Left ventricle myocardium inferior (tissue), 1 donor: ENCODE measurements around the gene CHCHD6. TPM values are rescaled to one million over a fixed set of nuclear protein-coding genes. Genes with fewer than 3 reads are reported as not detected.

ENCODE experiments used
- DNase-seq: peaks from one replicate; pipeline ENCODE4 v3.0.0-alpha.2; 2020
- H3K27ac ChIP-seq: fragments of 200-600 bp; replicated peaks from 2 replicates; pipeline ENCODE4 v1.8.0; 2021
- H3K27me3 ChIP-seq: fragments of 200-600 bp; 2 replicates; pipeline ENCODE4 v1.8.0; 2021; ENCODE audit warnings: low read depth
- H3K36me3 ChIP-seq: fragments of 200-600 bp; 2 replicates; pipeline ENCODE4 v1.8.0; 2021
- H3K4me1 ChIP-seq: fragments of 200-600 bp; 2 replicates; pipeline ENCODE4 v1.8.0; 2021
- H3K4me3 ChIP-seq: fragments of 200-600 bp; 2 replicates; pipeline ENCODE4 v1.8.0; 2021; ENCODE audit warnings: mild to moderate bottlenecking, moderate library complexity
- H3K9me3 ChIP-seq: fragments of 200-600 bp; replicated peaks from 2 replicates; pipeline ENCODE4 v1.8.0; 2021
- intact Hi-C: fragments of 100-400 bp; cut with micrococcal nuclease; formaldehyde crosslinking; loops from one replicate; pipeline ENCODE4 v1.11.0; 2022
- total RNA-seq: library from RNA; stranded (reverse); fragmentation: NEBNext Ultra II Directional; extraction: Animal tissue kit (Norgen Biotek cat#: 25700); gene quantifications from one replicate; pipeline ENCODE4 v1.2.1, GENCODE V29; 2021
- TF ChIP-seq, protein P1 (sequence below): fragments of 200-600 bp; IDR thresholded peaks from 2 replicates; pipeline ENCODE4 v1.8.0; 2021; ENCODE audit warnings: antibody characterized with exemption, mild to moderate bottlenecking, borderline replicate concordance
- donor health status: DM: no; HTN: yes; CAD: no; lungs with severe emphysema.

Gene CHCHD6
- total RNA-seq, 1 donor from 2014 or later = 10.1 TPM

DNA sequence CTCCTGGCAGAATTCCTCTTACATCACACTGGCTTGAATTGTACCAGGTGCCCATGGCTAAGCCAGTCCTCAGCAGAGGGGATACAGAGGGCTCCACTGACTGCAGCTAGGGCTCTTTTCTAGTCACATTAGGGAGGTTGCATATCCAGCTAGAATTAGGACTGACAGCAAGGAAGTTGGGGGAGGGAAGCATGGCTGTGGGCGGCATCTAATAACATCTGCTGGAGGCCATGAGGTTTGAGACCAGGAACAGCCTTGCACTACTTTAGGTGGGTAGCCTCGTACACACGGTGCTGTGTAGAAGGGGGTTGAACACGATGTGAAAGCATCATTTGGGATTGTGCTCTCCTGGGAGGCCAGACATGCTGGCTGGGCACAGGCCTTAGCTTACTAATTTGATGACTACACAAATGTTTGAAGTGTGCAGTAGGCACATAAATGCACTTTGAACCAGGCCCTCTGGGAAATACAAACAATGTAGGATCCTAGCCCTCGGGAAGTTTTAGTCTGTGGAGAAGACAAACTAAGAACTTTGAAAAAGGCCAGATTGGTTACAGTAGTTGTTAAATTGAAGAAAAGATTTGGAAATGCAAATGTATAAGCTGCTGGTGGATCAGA lies 30.2 kb downstream of the CHCHD6 start:
- Histone ChIP-seq H3K4me3 (no peak overlapping the region), H3K4me1 (peaks cover 12% of the 10 kb centered on the region), H3K9me3 (peaks cover 5% of the 10 kb centered on the region), H3K27me3 (no peaks in the 10 kb centered on the region), H3K36me3 (peaks cover 13% of the 10 kb centered on the region), H3K27ac (no peak overlapping the region)
- intact Hi-C loops = no loop called here
- TF ChIP-seq, protein P1, sequence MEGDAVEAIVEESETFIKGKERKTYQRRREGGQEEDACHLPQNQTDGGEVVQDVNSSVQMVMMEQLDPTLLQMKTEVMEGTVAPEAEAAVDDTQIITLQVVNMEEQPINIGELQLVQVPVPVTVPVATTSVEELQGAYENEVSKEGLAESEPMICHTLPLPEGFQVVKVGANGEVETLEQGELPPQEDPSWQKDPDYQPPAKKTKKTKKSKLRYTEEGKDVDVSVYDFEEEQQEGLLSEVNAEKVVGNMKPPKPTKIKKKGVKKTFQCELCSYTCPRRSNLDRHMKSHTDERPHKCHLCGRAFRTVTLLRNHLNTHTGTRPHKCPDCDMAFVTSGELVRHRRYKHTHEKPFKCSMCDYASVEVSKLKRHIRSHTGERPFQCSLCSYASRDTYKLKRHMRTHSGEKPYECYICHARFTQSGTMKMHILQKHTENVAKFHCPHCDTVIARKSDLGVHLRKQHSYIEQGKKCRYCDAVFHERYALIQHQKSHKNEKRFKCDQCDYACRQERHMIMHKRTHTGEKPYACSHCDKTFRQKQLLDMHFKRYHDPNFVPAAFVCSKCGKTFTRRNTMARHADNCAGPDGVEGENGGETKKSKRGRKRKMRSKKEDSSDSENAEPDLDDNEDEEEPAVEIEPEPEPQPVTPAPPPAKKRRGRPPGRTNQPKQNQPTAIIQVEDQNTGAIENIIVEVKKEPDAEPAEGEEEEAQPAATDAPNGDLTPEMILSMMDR = no peak
- no peak for DNase-seq

GRCh38 chr3:126737527-126737926 lies 33.5 kb downstream of the CHCHD6 start:
- no peak overlapping the region for H3K27ac ChIP-seq
- H3K9me3 ChIP-seq = peaks cover 17% of the 10 kb centered on the region
- no peak for DNase-seq
- H3K36me3 ChIP-seq = peaks cover 16% of the 10 kb centered on the region
- H3K4me3 ChIP-seq = no peak overlapping the region
- intact Hi-C loops = no loop called here
- H3K4me1 ChIP-seq = peaks cover 11% of the 10 kb centered on the region
- TF ChIP-seq, protein P1 = no peak
- H3K27me3 ChIP-seq = no peaks in the 10 kb centered on the region

DNA sequence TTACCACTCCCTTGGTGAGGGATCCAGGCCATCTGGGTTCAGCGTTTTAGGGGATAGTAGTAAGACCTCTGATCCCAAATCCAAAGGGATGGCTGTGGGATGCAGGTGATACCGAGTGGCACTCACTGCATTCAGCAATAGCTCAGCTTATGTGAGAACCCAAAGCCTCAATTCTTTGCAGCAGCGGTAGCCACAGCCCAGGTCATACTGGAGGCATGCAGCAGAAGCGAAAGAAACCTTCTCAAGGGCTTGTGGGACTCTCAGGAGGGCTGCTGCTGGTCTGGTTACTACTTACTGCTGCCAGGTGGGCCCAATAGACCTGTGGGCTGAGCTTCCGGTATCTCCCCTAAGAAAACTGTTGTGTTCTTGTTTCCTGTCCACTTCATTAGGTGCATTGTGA lies 38.0 kb downstream of the CHCHD6 start:
- intact Hi-C loops = no loop called here
- TF ChIP-seq, protein P1 = no peak
- peaks cover 4% of the 10 kb centered on the region for H3K36me3 ChIP-seq
- peaks cover 17% of the 10 kb centered on the region for H3K9me3 ChIP-seq
- no peak for DNase-seq
- no peaks in the 10 kb centered on the region for H3K27me3 ChIP-seq
- H3K4me3 ChIP-seq = no peak overlapping the region
- H3K4me1 ChIP-seq = peaks cover 24% of the 10 kb centered on the region
- no peak overlapping the region for H3K27ac ChIP-seq

GRCh38 chr3:126743350-126743749 lies 39.3 kb downstream of the CHCHD6 start:
- DNase-seq = no peak
- Histone ChIP-seq H3K9me3 (peaks cover 17% of the 10 kb centered on the region), H3K27me3 (no peaks in the 10 kb centered on the region), H3K4me3 (no peak overlapping the region), H3K36me3 (peaks cover 4% of the 10 kb centered on the region), H3K27ac (no peak overlapping the region), H3K4me1 (peaks cover 37% of the 10 kb centered on the region)
- intact Hi-C loops = no loop called here
- TF ChIP-seq, protein P1 = no peak

DNA sequence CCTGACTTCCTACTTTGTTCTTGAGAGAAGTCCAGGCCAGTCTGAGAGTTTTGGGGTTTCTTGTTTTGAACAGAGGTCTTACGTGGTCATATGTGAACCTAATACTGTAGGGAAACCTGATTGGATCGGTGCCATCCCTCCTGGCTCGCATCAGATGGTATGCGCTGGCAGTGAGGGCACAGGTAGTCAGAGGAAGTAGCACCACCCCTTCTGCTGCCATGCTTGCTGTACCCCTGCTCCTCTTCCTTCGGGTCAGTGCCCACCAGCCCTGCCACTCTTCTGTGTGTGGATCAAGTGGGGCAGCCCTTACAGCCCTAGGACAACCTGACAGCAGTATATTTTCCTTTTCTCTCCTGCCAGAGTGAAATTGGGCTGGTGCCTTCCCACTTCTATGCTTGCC lies 39.7 kb downstream of the CHCHD6 start:
- H3K4me3 ChIP-seq = no peak overlapping the region
- H3K9me3 ChIP-seq = peaks cover 16% of the 10 kb centered on the region
- H3K36me3 ChIP-seq = peaks cover 4% of the 10 kb centered on the region
- H3K27ac ChIP-seq = no peak overlapping the region
- H3K4me1 ChIP-seq = peaks cover 41% of the 10 kb centered on the region
- no peak for DNase-seq
- TF ChIP-seq, protein P1 = no peak
- H3K27me3 ChIP-seq = no peaks in the 10 kb centered on the region
- intact Hi-C loops = no loop called here
